ENCODE data around the gene ABCA5. TPM values are rescaled to one million over a fixed set of nuclear protein-coding genes. Genes with fewer than 3 reads are reported as not detected.

Gene ABCA5
- polyA plus RNA-seq, 1 of the 3 experiments (the other 2 are of a cell fraction) = 2.0 TPM

- TF ChIP-seq REST (IDR thresholded peaks at IDR 0.05; ENCODE audit: low read depth, low read length) (no peak), SIN3A (IDR thresholded peaks at IDR 0.05; ENCODE audit: borderline replicate concordance, low read depth, low read length) (no peak), GABPA (IDR thresholded peaks at IDR 0.05; ENCODE audit: low read depth) (no peak), JUND (IDR thresholded peaks at IDR 0.05) (no peak)
Observed at GRCh38 chr17:69271023-69271422, 55.9 kb downstream of the ABCA5 start (continued).

DNA sequence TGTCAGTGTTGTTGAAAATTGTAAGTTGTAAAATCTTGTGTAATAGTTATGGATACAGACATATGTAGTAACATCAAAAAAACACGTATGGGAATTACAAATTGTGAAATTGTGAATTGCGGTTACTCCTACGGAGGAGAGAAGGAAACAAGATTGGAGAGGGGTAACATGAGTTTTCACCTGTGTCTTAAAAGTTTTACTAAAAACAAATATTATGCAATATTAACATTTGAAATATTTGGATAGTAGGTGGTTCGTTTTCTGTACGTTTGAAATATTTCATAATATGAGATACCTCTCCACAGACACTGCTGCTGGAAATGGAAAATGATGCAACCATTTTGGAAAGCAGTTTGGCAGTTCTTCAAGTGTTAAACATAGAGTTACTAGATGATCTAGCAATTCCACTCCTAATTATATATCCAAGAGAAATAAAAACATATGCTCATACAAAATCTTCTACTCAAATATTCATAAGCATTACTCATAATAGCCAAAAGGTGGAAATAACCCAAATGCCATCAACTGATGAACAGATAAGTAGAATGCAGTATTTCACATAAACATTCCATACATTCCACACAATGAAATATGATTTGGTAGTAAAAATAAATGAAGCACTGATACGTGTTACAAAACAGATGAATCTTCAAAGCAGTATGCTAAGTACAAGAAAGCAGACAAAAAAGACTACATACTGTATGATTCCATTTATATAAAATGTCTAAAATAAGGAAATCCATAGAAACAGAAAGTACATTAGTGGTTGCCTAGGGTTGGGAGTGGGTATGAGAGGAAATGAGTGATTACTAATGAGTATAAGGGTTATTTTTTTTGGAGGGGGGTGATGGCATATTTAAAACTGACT, 57.6 kb downstream of the ABCA5 start:
- Histone ChIP-seq H3F3A (replicated peaks; ENCODE audit: insufficient read depth) (peaks cover 24% of the 10 kb centered on the region), H3K27me3 (ENCODE audit: insufficient read depth) (no peaks in the 10 kb centered on the region), H3K4me1 (ENCODE audit: control insufficient read depth in 1 of 2, insufficient read depth in 2 of 2, low read depth in 1 of 2, low read length in 1 of 2) (peaks cover 0 to 8% of the 10 kb centered on the region in 2 experiments; a peak in 3 of 4 replicates), H2AFZ (ENCODE audit: low read depth) (peak overlapping the region; percentile 38), H3K36me3 (replicated peaks in 1 of 2; ENCODE audit: control insufficient read depth in 1 of 2, insufficient read depth in 2 of 2, low read length in 1 of 2) (peaks cover 0 to 2% of the 10 kb centered on the region in 2 experiments), H3K9me2 (0 out of 2 replicates have a peak, but pooled peaks cover 4% of the 10 kb centered on the region), H3K4me2 (peak overlapping the region; percentile 48), H3K9ac (peak overlapping the region; percentile 22; the same call in 1 of the 2 replicates), H3K27ac (ENCODE audit: low read depth in 2 of 2, low read length in 1 of 2) (peak overlapping the region; percentile 22 to 69; a peak in 3 of 4 replicates), H4K20me1 (ENCODE audit: insufficient read depth) (no peaks in the 10 kb centered on the region), H3K79me2 (ENCODE audit: insufficient read depth) (no peaks in the 10 kb centered on the region), H3K4me3 (ENCODE audit: low read depth in 2 of 2, low read length in 1 of 2) (peak overlapping the region in 1 of 2 experiments; percentile 20; a peak in 1 of 4 replicates), H3K9me3 (0 out of 2 replicates have a peak, but pooled peaks cover 3% of the 10 kb centered on the region)
- TF ChIP-seq POLR2AphosphoS5 (IDR thresholded peaks at IDR 0.05; ENCODE audit: low read depth, low read length) = peak; percentile 42; the same call in 1 of the 2 replicates
- TF ChIP-seq ELF1 (IDR thresholded peaks at IDR 0.05) = no peak
- TF ChIP-seq EP300 (IDR thresholded peaks at IDR 0.05; ENCODE audit: borderline replicate concordance in 1 of 2, low read depth in 1 of 2, low read length in 1 of 2) = peak in 1 of 2 experiments; percentile 89; a peak in 3 of 4 replicates
- peak; percentile 95; the same call in 1 of the 2 replicates for TF ChIP-seq TEAD4 (IDR thresholded peaks at IDR 0.05; ENCODE audit: borderline replicate concordance, insufficient read depth)
- no peak for TF ChIP-seq GABPA (IDR thresholded peaks at IDR 0.05; ENCODE audit: low read depth)
- peak; percentile 92 for TF ChIP-seq TCF12 (IDR thresholded peaks at IDR 0.05)
- TF ChIP-seq, protein P1, sequence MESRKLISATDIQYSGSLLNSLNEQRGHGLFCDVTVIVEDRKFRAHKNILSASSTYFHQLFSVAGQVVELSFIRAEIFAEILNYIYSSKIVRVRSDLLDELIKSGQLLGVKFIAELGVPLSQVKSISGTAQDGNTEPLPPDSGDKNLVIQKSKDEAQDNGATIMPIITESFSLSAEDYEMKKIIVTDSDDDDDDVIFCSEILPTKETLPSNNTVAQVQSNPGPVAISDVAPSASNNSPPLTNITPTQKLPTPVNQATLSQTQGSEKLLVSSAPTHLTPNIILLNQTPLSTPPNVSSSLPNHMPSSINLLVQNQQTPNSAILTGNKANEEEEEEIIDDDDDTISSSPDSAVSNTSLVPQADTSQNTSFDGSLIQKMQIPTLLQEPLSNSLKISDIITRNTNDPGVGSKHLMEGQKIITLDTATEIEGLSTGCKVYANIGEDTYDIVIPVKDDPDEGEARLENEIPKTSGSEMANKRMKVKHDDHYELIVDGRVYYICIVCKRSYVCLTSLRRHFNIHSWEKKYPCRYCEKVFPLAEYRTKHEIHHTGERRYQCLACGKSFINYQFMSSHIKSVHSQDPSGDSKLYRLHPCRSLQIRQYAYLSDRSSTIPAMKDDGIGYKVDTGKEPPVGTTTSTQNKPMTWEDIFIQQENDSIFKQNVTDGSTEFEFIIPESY (IDR thresholded peaks at IDR 0.05; ENCODE audit: borderline replicate concordance, low read depth) = no peak
- TF ChIP-seq, protein P2, sequence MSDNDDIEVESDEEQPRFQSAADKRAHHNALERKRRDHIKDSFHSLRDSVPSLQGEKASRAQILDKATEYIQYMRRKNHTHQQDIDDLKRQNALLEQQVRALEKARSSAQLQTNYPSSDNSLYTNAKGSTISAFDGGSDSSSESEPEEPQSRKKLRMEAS (IDR thresholded peaks at IDR 0.05; ENCODE audit: low read depth) = peak; percentile 44; the same call in 1 of the 2 replicates
- TF ChIP-seq MEF2A (IDR thresholded peaks at IDR 0.05; ENCODE audit: borderline replicate concordance, low read depth) = peak; percentile 82
- TF ChIP-seq FOXM1 (IDR thresholded peaks at IDR 0.05; ENCODE audit: low read depth) = peak; percentile 71; the same call in 1 of the 2 replicates
- TF ChIP-seq JUND (IDR thresholded peaks at IDR 0.05) = peak; percentile 71
- no peak for TF ChIP-seq FOXJ3 (CRISPR knock-in tag; IDR thresholded peaks at IDR 0.05)
- peak; percentile 80 for TF ChIP-seq PBX3 (IDR thresholded peaks at IDR 0.05)
- TF ChIP-seq RXRA (IDR thresholded peaks at IDR 0.05; ENCODE audit: borderline replicate concordance, low read depth) = peak; percentile 54
- peak; percentile 65; the same call in 1 of the 2 replicates for TF ChIP-seq FOSL2 (IDR thresholded peaks at IDR 0.05; ENCODE audit: borderline replicate concordance, low read depth)
- peak; percentile 72 for TF ChIP-seq NFIC (IDR thresholded peaks at IDR 0.05; ENCODE audit: borderline replicate concordance)
- TF ChIP-seq YY1 (IDR thresholded peaks at IDR 0.05; ENCODE audit: low read depth) = peak; percentile 33; the same call in 1 of the 2 replicates
- TF ChIP-seq GATA2 (CRISPR knock-in tag; IDR thresholded peaks at IDR 0.05) = no peak
- DNase-seq = no peak
- CTCF ChIA-PET = no interaction called here
- POLR2A ChIA-PET = no interaction called here
- 48% methylated on average over 6 of the region's 6 CpGs for WGBS (ENCODE audit: low lambda C conversion rate)

Data from SK-N-SH (cell line).